Measurements from ENCODE around the gene SLC6A6.

The SLC6A6 gene

DNA sequence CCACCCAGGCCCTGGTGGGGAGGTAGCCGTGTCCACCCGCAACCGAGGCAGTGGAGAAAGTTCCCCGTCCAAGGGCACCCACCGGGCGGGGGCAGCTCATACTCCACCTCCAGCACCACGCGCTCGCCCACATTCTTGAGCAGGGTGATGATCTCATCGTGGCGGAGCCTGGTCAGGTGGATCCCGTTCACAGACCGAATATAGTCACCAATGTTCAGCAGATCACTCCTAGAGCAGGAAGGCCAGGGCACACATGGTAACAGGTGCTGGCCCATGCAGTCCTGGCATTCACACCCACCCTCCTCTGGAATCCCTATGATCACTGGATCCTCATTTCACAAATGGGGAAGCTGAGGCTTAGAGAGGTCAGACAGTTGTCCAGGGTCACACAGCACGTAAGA lies 121.9 kb downstream of the SLC6A6 start:
- DNase-seq (ENCODE audit: low spot score), result no peak

DNA sequence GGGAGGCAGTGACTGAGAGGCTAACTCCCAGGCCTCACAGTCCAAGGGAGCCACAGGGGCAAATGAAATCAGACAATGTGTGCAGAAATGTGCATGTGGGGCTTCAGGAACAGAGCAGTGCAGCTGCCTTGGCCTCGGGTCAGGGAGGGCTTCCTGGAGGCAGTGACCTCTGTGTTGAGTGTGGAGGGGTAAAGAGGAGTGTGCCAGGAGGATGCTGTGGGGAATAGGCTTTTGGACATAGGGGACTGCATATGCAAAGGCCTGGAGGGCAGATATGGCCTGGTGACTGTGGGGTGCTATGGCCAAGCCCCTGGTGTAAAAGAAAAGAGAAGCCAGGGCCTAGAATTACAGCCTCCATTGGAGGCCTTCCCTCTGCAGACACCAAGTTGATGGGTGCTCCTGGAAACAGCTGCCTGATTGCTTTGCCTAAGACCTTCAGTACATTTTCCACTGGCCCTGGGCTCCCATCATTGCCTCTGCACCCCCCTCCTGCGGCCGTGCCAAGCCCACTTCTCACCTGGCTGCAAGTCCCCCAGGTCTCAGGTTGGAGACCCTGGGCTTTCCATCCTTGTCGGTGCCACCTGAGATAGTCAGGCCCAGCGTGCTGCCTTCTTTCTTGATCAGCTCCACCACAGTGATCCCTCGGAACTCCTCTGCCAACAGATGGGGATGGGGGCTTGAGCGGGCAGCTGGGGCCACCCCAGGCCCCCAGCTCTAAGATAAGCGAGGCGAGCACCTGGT lies 122.7 kb downstream of the SLC6A6 start:
- no peak for DNase-seq (ENCODE audit: low spot score)

DNA sequence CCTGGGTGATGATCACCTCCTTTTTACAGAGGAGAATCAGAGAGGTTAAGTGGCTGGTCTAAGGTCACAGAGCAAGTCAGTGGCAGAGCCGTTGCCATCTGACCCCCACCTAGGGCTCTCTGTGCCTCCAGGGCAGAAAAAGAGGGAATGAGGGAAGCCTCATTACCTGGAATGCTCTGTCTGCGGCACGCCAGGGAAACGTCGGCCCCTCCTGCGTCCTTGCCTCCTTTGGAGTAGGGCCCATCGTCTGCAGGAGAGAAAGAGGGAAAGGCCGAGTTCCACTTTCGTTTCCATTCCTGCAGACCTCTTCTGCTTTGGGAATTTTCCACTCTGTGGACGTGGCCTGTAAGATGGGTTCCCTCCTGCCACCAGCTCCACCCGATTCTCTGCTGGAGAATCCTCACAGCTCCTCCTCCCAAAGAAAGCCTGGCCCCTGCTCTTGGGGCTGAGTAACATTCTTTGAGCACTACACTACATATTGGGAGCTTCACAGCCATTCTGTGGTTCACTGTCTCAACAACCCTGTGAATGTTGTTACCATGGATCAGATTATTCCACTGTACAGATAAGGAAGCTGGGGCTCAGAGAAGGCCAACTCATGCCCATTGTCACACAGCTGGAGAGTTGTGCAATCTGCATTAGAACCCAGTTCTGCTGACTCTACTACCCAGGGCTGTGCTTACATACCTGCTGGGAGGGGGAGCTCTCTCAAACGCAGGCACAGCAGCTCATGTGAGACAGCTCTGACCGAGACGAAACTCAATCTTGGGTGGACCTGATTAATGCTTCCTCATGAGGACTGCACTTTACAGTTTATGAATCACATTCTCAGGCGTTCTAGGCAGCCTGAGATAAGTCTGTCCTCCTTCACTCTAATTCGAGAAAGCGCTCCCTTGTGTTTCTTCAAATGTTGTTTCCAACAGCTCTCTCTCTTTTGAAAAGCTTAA lies 123.6 kb downstream of the SLC6A6 start:
- DNase-seq (ENCODE audit: low spot score), result no peak

DNA sequence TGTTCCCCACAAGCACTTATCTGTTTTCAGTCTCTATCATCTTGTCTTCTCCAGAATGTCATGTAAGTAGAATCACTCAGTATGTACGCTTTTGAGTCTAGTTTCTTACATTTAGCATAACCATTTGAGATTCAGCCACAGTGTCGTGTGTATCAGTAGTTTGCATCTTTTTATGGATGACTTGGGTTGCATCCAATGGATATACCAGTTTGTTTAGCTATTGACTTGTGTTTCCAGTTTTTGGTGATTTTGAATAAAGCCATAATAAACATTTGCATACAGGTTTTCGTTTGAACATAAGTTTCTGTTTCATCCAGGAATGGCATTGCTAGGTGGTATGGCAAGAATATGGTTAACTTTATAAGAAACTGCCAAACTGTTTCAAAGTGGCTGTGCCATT lies 125.7 kb downstream of the SLC6A6 start:
- DNase-seq (ENCODE audit: low spot score), result no peak

DNA sequence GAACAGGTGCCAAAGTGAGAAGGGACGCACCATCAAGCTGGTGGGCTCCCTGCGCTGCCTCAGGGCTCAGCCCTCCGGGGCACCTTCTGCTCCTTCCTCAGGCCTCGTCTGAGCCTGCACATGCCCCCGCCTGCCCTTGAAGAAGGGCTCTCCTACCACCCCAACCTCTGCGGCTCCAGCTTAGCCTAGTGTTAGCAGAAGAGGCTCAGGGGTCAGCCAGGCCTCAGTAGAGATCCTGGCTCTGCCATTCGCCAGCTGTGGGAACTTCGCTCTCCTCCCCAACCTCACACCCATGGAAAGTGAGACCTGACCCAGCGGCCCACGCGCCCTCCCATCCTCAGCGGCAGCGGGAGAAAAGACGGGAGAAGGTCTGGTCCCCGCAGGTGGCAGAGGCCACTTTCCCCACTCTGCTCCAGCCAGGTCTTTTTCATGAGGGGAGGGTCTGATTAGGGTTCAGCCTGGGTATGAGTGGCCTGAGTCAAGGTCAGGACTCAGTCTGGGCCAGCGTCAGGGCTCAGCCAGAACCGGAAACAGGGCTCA lies 129.5 kb downstream of the SLC6A6 start:
- no peak for DNase-seq (ENCODE audit: low spot score)

DNA sequence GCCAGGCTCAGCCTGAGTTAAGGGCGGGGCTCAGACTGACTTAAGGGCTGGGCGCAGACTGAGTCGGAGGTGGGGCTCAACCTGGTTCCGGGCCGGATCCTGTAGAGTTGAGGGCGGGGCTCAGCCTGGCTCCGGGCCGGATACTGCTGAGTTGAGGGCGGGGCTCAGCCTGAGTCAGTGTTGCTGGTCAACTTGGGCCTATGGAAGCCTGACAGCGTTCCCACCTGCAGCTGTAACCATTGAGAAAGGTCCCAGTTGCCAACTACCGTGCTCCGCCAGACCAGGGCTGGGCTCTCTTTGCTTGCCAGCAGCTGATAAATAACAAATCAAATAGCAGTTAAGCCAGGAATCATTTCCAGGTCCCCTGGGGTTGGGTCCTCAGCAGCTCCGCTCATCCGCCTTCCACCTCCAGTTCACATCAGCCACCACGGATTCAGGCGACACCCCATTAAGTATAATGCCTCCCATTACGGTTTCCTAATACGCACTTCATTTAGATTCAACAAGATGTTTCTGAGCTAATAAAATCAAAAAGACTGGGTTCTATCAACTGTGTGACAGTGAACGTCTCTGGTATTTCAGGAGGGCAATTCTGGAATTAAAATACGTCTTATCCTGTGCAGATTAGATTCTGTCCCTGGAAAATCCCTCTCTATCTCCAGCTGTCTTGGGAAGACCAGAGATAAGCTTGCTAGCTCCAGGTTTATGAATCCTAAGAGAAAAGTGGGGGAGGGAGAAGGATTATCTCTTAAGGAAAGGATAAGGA lies 130.5 kb downstream of the SLC6A6 start:
- no peak for DNase-seq (ENCODE audit: low spot score)

DNA sequence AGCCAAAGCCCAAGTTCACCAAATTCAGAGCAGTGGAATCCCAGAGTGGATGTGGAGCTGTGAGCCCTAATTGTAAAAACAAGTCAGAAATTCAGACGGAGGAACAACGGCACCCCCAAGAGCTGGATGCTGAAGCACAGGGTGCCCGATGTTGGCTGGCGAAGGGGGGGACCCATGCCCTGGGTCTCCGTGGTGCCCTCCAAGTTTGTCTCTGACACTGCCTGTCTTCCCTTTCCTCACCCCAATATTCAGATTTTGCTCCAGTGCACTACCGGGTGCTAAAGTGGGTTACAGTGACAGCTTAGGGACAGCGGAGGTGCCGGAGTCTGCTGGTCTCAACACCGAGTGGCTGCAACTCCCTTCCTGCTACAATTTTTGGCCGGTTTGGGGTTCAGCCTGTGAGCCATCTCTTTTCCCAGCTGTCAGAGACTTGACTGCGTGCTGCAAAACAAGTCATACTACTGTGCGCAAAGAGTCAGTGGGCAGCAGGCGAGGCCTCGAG lies 131.1 kb downstream of the SLC6A6 start:
- DNase-seq (ENCODE audit: low spot score), result no peak

DNA sequence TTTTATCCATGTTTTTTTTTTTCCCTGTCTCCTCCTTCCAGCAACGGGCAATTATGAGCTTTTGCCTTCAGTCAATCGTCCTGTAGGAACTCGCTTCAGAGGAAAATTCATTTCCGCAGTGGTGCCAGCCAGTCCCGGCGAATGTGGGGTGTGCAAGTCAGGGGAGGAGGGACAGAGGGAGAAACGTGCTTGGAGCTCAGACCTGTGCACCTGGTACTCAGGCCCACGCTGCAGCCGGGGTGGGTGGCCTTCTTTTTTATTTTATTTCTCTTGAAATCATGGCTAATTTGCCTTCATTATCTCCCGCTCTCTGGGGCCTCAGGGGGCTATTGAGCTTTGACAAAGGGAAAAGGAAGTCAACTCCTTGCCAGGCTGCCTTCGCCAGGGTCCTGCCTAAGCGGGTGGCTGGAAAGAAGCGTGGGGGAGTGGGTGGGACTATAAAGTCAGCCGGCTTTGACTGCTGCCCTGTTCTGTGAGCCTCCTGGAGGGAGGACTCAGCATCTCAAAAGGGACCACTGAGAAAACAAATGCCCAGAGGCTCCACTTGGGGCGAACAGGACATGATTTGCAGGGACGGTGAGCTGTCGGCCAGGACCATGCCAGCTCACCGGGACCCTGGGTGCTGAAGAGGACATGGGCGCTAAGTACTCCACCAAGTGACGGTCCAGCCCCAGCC lies 132.2 kb downstream of the SLC6A6 start:
- DNase-seq (ENCODE audit: low spot score), result no peak

DNA sequence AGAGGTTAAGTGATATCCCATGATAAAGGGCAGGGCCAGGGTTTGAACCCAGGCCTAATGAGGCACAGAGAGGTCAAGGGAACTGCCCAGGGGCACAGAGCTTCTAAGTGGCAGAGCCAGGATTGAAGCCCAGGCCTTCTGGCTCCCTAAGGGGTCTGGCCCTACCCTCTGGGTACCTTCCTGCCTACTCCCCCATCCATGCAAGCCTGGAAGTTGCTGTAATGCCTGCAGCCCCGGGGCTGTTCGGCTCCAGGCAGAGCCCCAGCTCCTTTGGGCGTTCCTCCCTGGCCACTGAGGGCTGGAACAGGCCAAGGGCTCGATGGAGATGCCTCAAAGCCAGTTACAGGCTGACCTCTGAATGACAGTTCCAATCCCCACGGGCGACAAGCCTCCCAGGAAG lies 133.2 kb downstream of the SLC6A6 start:
- no peak for DNase-seq (ENCODE audit: low spot score)

DNA sequence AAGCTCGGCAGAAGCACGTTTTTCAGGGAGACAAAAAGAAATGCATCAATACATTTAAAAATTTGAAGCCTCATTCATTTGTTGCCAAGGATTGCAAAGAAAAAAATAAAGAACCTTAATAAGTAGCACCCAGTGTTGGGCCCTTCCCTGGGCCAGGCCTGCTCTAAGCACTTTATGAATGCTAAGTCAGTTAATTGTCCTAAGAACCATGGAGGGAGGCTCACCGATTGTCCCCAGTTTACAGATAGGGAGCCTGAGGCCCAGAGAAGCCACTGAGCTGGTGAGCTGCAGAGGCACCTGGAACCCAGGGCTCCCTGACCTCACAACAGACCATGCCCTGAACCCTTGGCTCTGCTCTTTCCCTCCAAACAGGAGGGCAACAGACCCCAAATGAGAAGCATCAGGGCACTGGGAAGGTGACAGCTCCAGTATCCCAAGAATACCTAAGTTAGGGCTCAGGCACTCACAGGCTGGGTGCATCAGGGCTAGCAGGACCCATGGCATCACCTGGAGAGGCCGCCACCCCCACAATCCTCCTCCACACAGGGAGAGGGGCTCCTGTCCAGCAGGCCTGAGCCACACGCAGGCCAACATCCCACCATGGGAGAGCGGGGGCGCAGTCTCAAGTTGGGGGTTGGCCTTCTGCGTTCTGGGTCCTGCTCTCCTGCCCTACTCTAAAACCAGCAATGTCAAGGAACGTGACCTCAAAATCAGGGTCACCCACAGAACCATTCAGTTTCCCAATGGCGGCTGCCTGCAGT lies 133.8 kb downstream of the SLC6A6 start:
- no peak for DNase-seq (ENCODE audit: low spot score)

DNA sequence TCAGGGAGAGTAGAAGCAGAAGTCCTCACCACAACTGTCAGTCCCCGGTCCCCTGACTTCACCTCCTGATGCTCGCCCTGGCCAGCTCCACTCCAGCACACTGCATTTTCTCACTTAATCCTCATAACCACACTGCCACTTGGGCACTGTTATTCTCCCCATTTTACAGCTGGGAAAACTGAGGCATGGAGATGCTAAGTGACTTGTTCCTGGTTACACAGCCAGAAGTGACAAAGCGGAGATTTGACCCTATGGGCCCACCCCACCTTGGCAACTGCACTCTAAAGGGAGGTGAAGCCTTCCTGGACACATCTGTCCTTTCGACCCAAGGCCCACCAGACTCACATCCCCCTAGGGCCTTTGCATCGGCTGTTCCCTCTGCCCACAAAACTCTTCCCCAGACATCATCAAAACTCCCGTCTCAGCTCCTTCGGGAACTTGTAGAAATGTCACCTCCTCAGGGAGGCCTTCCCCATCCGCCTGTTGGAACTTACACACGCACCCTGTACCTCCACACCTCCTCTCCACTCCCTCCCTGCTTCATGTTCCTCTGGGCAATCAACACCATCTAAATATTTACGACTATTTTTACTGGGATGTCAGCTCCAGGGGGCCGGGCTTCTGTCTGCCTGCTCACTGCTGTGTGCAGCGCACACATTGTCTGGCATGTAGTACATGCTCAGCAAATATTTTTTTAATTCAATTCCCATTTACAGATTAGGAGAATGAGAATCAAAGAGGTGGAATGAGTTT lies 134.6 kb downstream of the SLC6A6 start:
- DNase-seq (ENCODE audit: low spot score), result no peak

DNA sequence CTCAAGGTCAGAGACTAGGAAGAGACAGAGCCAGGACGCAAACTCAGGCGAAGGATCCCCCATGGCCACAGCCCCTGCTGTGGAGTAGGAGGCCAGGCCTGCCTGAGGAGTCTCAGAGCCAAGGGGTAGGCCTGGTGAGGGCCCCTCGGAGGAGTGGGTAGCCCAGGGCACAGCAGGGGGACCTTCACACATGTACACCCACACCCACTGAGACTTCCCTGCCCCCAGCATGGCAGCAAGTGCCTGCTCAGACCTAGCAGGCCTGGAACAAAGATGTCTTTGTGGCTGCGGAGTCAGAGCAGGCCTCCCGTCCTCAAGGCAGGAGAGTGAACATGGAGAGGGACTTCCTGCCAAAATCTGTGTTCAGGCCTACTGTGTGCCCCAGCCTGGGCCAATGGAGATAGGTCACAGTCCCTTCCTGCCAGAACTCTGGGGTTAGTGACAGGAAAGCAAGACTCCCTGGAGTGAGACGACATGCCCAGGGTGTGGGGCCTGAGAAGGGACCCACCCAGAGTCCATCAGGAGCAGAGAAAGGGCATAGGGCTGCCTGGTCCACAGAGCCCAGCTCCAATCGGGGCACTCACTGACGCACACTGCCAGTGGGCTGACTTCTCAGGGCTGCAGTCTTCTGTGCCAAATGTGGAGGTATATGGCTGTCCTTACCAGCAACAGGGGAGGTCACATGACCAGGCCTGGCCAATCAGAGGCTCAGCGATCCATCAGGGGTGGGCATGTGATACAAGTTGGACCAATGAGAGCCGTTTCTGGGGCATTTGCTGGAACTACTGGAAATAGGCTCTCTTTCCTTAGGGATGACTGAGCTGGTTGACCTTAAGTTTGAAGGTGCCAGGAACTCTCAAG lies 135.4 kb downstream of the SLC6A6 start:
- DNase-seq (ENCODE audit: low spot score), result no peak

DNA sequence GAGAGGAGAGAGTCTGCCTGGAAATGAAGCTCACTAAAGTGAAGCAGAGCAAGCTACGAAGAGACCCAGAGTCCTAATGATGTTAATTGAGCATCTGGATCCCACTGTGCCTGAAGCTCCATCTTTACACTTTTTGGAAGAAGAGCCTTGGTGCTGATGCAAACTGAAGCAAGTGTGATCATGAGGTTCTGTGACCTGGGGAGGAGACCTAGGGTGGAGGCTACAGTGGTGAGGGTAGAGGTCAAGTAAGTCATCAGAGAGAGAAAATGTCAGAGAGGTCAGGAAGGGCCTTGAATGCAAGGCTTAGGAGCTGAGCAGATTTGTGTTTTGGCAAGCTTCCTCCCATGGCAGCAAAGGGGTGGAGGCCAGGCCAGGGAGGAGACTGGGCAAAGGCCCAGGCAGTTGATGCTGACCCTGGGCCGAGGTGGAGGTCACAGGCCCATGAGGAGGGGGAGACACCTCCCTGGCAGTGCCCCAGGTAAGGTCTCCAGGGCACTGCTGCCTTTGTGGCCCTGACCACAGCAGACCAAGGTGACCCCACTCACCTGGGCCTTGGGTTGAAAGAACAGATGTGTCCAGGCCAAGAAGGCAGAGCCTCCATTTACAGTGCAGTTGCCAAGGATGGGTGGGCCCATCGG lies 136.2 kb downstream of the SLC6A6 start:
- no peak for DNase-seq (ENCODE audit: low spot score)

Measured in HuH-7.5 (cell line).